Fibroblast of mammary gland (primary cell): Measurements from ENCODE around the gene KHSRP.
A peak's percentile ranks its signal among the peaks of the same experiment; 100 is the strongest.

Source experiments
- DNase-seq: peaks from one replicate; pipeline ENCODE4 v3.0.0-alpha.2; 2010; ENCODE audit warnings: low read depth
- H3K4me3 ChIP-seq: 2 replicates; pipeline ENCODE4 v1.5.1; 2011; ENCODE audit warnings: low read depth, mild to moderate bottlenecking, low read length, moderate library complexity; ENCODE audit not compliant: control insufficient read depth
- CTCF ChIP-seq: conservative IDR thresholded peaks from 2 replicates; pipeline ENCODE4 v1.5.1; 2011; ENCODE audit warnings: low read depth, low read length, inconsistent platforms; ENCODE audit not compliant: control insufficient read depth, insufficient read depth

KHSRP gene

GRCh38 chr19:6466526-6467248 is 42.1 kb upstream of the KHSRP start:
- TF ChIP-seq CTCF = no peak
- no peak for DNase-seq
- no peak overlapping the region for H3K4me3 ChIP-seq

GRCh38 chr19:6465663-6466062 is 41.1 kb upstream of the KHSRP start:
- no peak for DNase-seq
- TF ChIP-seq CTCF = no peak
- H3K4me3 ChIP-seq = no peak overlapping the region

GRCh38 chr19:6465006-6465405 is 40.4 kb upstream of the KHSRP start:
- TF ChIP-seq CTCF = no peak
- no peak for DNase-seq
- H3K4me3 ChIP-seq = no peak overlapping the region

- DNase-seq = no peak
- no peak for TF ChIP-seq CTCF
- H3K4me3 ChIP-seq = no peak within 1 kb of the TSS
Observed at GRCh38 chr19:6464070-6464873, 39.7 kb upstream of the KHSRP start, which contains the start of gene CRB3. TSS of gene CRB3 (plus strand) at chr19:6464271. CDS start at chr19:6464702, 431 bp downstream.

- peak; percentile 38 for TF ChIP-seq CTCF
- peak; percentile 96 for DNase-seq
- peak overlapping the region; percentile 61 for H3K4me3 ChIP-seq
Observed at GRCh38 chr19:6460099-6460884, 35.7 kb upstream of the KHSRP start.

GRCh38 chr19:6459262-6460098 is 34.9 kb upstream of the KHSRP start, which contains the start of gene SLC25A23:
TSS of gene SLC25A23 (minus strand) at chr19:6459792. CDS start at chr19:6459628, 164 bp downstream.
- H3K4me3 ChIP-seq = peak within 1 kb of the TSS; percentile 61
- peak; percentile 49 for DNase-seq

More at GRCh38 chr19:6459262-6460098, 34.9 kb upstream of the KHSRP start, which contains the start of gene SLC25A23:
- TF ChIP-seq CTCF = no peak
